Thymus (tissue), 11 donors: ENCODE measurements around the gene HES4. TPM values are rescaled to one million over a fixed set of nuclear protein-coding genes. Genes with fewer than 3 reads are reported as not detected.

ENCODE experiments used
- DNase-seq, 9 donors: peaks; one replicate each; pipeline ENCODE4 v3.0.0-alpha.2; 2013; ENCODE audit warnings: low spot score in 9 of 9, low read depth in 6 of 9, missing footprints in 1 of 9
- H3K27ac ChIP-seq, 2 donors: one replicate each; pipeline ENCODE4 v1.5.1; 2013; ENCODE audit warnings: control low read depth in 1 of 2, low read depth in 1 of 2, low read length in 1 of 2, mild to moderate bottlenecking in 1 of 2, moderate library complexity in 1 of 2
- H3K27me3 ChIP-seq, 2 donors: one replicate each; pipeline ENCODE4 v1.5.1; 2013; ENCODE audit warnings: low read length in 1 of 2; ENCODE audit not compliant: control insufficient read depth in 2 of 2, insufficient read depth in 1 of 2
- H3K36me3 ChIP-seq, 2 donors: one replicate each; pipeline ENCODE4 v1.5.1; 2013; ENCODE audit warnings: low read length in 1 of 2, mild to moderate bottlenecking in 1 of 2, moderate library complexity in 1 of 2; ENCODE audit not compliant: control insufficient read depth in 2 of 2, insufficient read depth in 2 of 2
- H3K4me1 ChIP-seq, 2 donors: one replicate each; pipeline ENCODE4 v1.5.1; 2013; ENCODE audit warnings: low read length in 2 of 2; ENCODE audit not compliant: control insufficient read depth in 2 of 2, insufficient read depth in 2 of 2
- H3K4me3 ChIP-seq, 2 donors: one replicate each; pipeline ENCODE4 v1.5.1; 2013; ENCODE audit warnings: low read length in 2 of 2, control low read depth in 1 of 2, mild to moderate bottlenecking in 1 of 2
- H3K9me3 ChIP-seq, 2 donors: one replicate each; pipeline ENCODE4 v1.5.1; 2013; ENCODE audit warnings: low read length in 1 of 2, mild to moderate bottlenecking in 1 of 2; ENCODE audit not compliant: control insufficient read depth in 2 of 2, insufficient read depth in 1 of 2
- WGBS: extraction: QIAGEN DNeasy Blood & Tissue Kit; methylation state at CpG from one replicate; pipeline ENCODE4 v1.1.7; 2013; 5-methylcytosine and 5-hydroxymethylcytosine counted together
- polyA plus RNA-seq: library from polyadenylated mRNA; stranded (reverse); fragments of 200-250 nt; gene quantifications from one replicate; pipeline ENCODE4 v1.2.3, GENCODE V29; 2013
- total RNA-seq: library from RNA; stranded (reverse); fragments of 120-200 nt; gene quantifications from one replicate; pipeline ENCODE4 v1.2.4, GENCODE V29; 2013
- donor health status: healthy.

The HES4 gene
- total and polyA plus RNA-seq, 2 donors, result 15.5 to 61.3 TPM

GRCh38 chr1:954927-955326, 45.0 kb downstream of the HES4 start:
- Histone ChIP-seq H3K4me1 (peaks cover 6 to 9% of the 10 kb centered on the region in 2 donors), H3K9me3 (no peaks in the 10 kb centered on the region), H3K27me3 (peaks cover 5 to 6% of the 10 kb centered on the region in 2 donors), H3K4me3 (no peak overlapping the region), H3K27ac (no peak overlapping the region), H3K36me3 (peaks cover 58 to 60% of the 10 kb centered on the region in 2 donors)
- WGBS, result 97% methylated on average over 13 of the region's 13 CpGs
- DNase-seq, result no peak

- DNase-seq, result no peak
Measured at GRCh38 chr1:953524-954320, 46.2 kb downstream of the HES4 start.

GRCh38 chr1:952603-953002, 47.3 kb downstream of the HES4 start:
- peaks cover 82% of the 10 kb centered on the region in 2 donors for H3K36me3 ChIP-seq
- H3K4me3 ChIP-seq, result no peak overlapping the region
- H3K27ac ChIP-seq, result no peak overlapping the region
- DNase-seq, result no peak
- H3K27me3 ChIP-seq, result no peaks in the 10 kb centered on the region
- no peaks in the 10 kb centered on the region for H3K9me3 ChIP-seq
- 88% methylated on average over 7 of the region's 7 CpGs for WGBS
- H3K4me1 ChIP-seq, result peaks cover under 1 to 3% of the 10 kb centered on the region in 2 donors

More at GRCh38 chr1:953524-954320, 46.2 kb downstream of the HES4 start:
- peaks cover 70 to 72% of the 10 kb centered on the region in 2 donors for H3K36me3 ChIP-seq
- WGBS, result 94% methylated on average over 32 of the region's 32 CpGs
- peaks cover 6 to 7% of the 10 kb centered on the region in 2 donors for H3K4me1 ChIP-seq
- H3K4me3 ChIP-seq, result no peak overlapping the region
- H3K9me3 ChIP-seq, result no peaks in the 10 kb centered on the region
- H3K27me3 ChIP-seq, result no peaks in the 10 kb centered on the region
- no peak overlapping the region for H3K27ac ChIP-seq

- Histone ChIP-seq H3K4me3 (no peak overlapping the region), H3K27ac (no peak overlapping the region), H3K27me3 (no peaks in the 10 kb centered on the region), H3K36me3 (peaks cover 85 to 86% of the 10 kb centered on the region in 2 donors), H3K9me3 (no peaks in the 10 kb centered on the region), H3K4me1 (no peaks in the 10 kb centered on the region)
- WGBS, result 98% methylated on average over 15 of the region's 15 CpGs
- no peak for DNase-seq
Measured at GRCh38 chr1:952201-952600, 47.7 kb downstream of the HES4 start.

- Histone ChIP-seq H3K4me1 (no peaks in the 10 kb centered on the region), H3K27me3 (no peaks in the 10 kb centered on the region), H3K27ac (no peak overlapping the region), H3K4me3 (no peak overlapping the region), H3K36me3 (peaks cover 80 to 93% of the 10 kb centered on the region in 2 donors), H3K9me3 (no peaks in the 10 kb centered on the region)
- 97% methylated on average over 6 of the region's 6 CpGs for WGBS
- DNase-seq, result no peak
Measured at GRCh38 chr1:951364-951763, 48.5 kb downstream of the HES4 start.

GRCh38 chr1:950881-951280, 49.0 kb downstream of the HES4 start:
- WGBS, result 97% methylated on average over 23 of the region's 23 CpGs
- Histone ChIP-seq H3K4me3 (no peak overlapping the region), H3K27me3 (no peaks in the 10 kb centered on the region), H3K4me1 (no peaks in the 10 kb centered on the region), H3K9me3 (no peaks in the 10 kb centered on the region), H3K27ac (no peak overlapping the region), H3K36me3 (peaks cover 79 to 98% of the 10 kb centered on the region in 2 donors)
- no peak for DNase-seq

GRCh38 chr1:950268-950667, 49.6 kb downstream of the HES4 start:
- Histone ChIP-seq H3K4me3 (no peak overlapping the region), H3K27me3 (no peaks in the 10 kb centered on the region), H3K9me3 (no peaks in the 10 kb centered on the region), H3K4me1 (no peaks in the 10 kb centered on the region), H3K27ac (no peak overlapping the region), H3K36me3 (peaks cover 74 to 98% of the 10 kb centered on the region in 2 donors)
- no peak for DNase-seq
- 87% methylated on average over 9 of the region's 9 CpGs for WGBS

Other genes starting within 250 kb of the HES4 start
- gene SAMD11, start 76.2 kb downstream of the HES4 start, total RNA-seq, result 0.38 TPM
- gene SAMD11, start 76.2 kb downstream of the HES4 start, polyA plus RNA-seq, result 1.7 TPM
- 45.5 TPM for gene NOC2L, start 40.8 kb downstream of the HES4 start, total RNA-seq
- gene NOC2L, start 40.8 kb downstream of the HES4 start, polyA plus RNA-seq, result 74.3 TPM
- 7.4 TPM for gene KLHL17, start 39.5 kb downstream of the HES4 start, total RNA-seq
- gene KLHL17, start 39.5 kb downstream of the HES4 start, polyA plus RNA-seq, result 34.5 TPM
- gene PLEKHN1, start 33.6 kb downstream of the HES4 start, total RNA-seq, result 0.14 TPM
- 1.7 TPM for gene PLEKHN1, start 33.6 kb downstream of the HES4 start, polyA plus RNA-seq
- 0.05 TPM for gene PERM1, start 18.0 kb downstream of the HES4 start, total RNA-seq
- gene PERM1, start 18.0 kb downstream of the HES4 start, polyA plus RNA-seq, result 0.59 TPM
- gene ISG15, start 13.4 kb upstream of the HES4 start, total RNA-seq, result 338 TPM
- 285 TPM for gene ISG15, start 13.4 kb upstream of the HES4 start, polyA plus RNA-seq
- 6.2 TPM for gene AGRN, start 20.0 kb upstream of the HES4 start, total RNA-seq
- gene AGRN, start 20.0 kb upstream of the HES4 start, polyA plus RNA-seq, result 19.2 TPM
- 0.05 TPM for gene RNF223, start 74.2 kb upstream of the HES4 start, total RNA-seq
- gene RNF223, start 74.2 kb upstream of the HES4 start, polyA plus RNA-seq, result 0.37 TPM
- 5.0 TPM for gene C1orf159, start 116.0 kb upstream of the HES4 start, total RNA-seq
- gene C1orf159, start 116.0 kb upstream of the HES4 start, polyA plus RNA-seq, result 17.8 TPM
- gene TTLL10, start 173.8 kb upstream of the HES4 start, total RNA-seq, result 0.14 TPM
- 0.27 TPM for gene TTLL10, start 173.8 kb upstream of the HES4 start, polyA plus RNA-seq
- gene TNFRSF18, start 206.5 kb upstream of the HES4 start, total RNA-seq, result 4.2 TPM
- 29.9 TPM for gene TNFRSF18, start 206.5 kb upstream of the HES4 start, polyA plus RNA-seq
- 12.7 TPM for gene TNFRSF4, start 214.1 kb upstream of the HES4 start, total RNA-seq
- gene TNFRSF4, start 214.1 kb upstream of the HES4 start, polyA plus RNA-seq, result 18.8 TPM
- gene SDF4, start 231.9 kb upstream of the HES4 start, total RNA-seq, result 37.6 TPM
- 79.1 TPM for gene SDF4, start 231.9 kb upstream of the HES4 start, polyA plus RNA-seq
- gene B3GALT6, start 232.1 kb upstream of the HES4 start, total RNA-seq, result 16.3 TPM
- 11.8 TPM for gene B3GALT6, start 232.1 kb upstream of the HES4 start, polyA plus RNA-seq
- gene C1QTNF12, start 246.6 kb upstream of the HES4 start, total RNA-seq, result 2.1 TPM
- 3.4 TPM for gene C1QTNF12, start 246.6 kb upstream of the HES4 start, polyA plus RNA-seq